Activated T-helper 1 cell treated with Interleukin-2 at 50 U/mL for 16 hours (primary cell): ENCODE results near the gene CACNA1C.

Source experiments
- DNase-seq: peaks from one replicate; pipeline ENCODE4 v3.0.0-alpha.2; 2020; ENCODE audit warnings: low read depth

CACNA1C gene

DNA sequence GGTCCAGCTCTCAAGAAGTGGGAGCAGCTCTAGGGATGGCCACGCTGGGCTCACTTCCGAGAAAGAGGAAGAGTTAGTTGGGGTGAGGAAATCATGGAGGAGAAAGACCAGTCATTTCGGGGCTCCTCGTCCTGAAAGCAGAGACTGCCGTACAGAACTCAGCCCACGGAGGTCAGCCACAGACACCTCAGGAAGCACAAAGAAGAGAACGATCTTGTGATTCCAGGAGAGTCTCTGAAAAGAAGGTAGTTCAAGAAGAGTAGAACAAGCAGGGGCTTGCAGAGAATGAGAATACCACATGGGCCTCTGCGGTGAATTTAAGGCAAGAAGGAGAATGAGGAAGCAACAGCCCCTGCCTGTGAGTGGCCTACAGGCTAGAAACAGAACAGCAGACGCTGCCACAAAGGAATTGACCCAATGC, 311.9 kb downstream of the CACNA1C start:
- no peak for DNase-seq

DNA sequence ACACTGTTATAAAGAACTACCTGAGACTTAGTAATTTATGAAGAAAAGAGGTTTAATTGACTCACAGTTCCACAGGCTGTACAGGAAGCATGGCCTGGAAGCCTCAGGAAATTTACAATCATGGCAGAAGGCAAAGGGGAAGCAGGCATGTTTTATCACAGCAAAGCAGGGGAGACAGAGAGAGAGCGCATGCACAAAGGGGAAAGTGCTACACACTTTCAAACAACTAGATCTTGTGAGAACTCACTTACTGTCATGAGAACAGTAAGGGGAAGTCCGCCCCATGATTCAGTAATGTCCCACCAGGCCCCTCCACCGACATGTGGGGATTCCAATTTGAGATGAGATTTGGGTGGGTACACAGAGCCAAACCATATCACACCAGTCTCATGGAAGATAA, 313.9 kb downstream of the CACNA1C start:
- no peak for DNase-seq

DNA sequence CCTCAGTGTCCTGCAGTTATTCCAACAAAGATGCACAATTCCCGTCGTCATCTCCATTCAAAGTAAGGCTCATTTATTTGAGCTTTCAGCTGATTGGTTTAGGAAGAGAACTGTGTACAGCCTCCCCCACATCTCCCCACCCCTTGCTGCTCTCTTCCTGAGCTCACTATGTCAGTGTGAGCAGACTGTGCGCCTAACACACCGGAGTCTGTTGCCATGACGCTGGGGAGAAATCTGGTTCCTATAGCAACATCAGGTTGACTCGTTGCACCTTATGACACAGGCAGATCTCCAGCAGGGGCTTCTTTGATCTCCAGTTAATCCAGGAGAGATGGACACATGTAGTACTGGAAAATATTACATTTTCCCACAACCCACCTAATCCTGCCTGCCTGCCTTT, 319.4 kb downstream of the CACNA1C start:
- no peak for DNase-seq

DNA sequence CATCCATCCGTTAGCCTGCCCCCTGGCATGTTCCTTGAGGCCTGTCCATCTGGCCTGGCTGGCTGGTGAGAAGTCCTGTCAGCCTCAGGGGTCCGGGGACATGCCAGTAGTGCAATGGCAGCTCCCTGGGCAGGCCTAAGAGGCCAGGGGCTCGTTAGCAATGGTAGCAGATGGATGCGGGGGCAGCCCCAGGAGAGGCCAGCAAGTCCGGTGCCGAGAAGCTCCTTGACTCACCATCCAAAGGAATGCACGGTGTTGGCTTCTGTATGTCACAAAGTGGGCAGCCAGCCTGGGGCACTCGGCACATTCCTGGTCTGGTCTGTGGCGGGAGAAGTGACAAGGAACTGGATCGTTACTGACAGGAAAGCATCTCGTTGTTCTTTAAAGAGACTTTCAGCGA, 319.9 kb downstream of the CACNA1C start:
- no peak for DNase-seq

DNA sequence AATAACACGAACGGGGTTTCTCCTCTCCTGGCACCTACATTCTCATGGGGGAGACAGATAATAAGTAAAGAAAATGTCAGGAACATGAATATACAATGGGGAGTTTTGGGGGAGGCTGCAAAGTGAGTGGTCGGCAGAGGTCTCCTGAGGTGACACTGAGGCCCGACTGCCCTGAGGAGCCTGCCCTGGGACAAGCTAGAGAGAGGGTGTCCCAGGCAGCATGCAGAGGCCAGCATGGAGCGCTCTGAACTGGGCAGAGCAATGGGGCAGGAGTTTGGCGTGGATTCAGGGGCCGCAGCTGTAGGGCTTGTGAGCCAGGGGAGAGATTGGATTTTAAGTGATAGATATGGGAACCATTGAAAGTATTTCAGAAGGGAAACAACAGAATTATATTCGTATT, 320.5 kb downstream of the CACNA1C start:
- no peak for DNase-seq

DNA sequence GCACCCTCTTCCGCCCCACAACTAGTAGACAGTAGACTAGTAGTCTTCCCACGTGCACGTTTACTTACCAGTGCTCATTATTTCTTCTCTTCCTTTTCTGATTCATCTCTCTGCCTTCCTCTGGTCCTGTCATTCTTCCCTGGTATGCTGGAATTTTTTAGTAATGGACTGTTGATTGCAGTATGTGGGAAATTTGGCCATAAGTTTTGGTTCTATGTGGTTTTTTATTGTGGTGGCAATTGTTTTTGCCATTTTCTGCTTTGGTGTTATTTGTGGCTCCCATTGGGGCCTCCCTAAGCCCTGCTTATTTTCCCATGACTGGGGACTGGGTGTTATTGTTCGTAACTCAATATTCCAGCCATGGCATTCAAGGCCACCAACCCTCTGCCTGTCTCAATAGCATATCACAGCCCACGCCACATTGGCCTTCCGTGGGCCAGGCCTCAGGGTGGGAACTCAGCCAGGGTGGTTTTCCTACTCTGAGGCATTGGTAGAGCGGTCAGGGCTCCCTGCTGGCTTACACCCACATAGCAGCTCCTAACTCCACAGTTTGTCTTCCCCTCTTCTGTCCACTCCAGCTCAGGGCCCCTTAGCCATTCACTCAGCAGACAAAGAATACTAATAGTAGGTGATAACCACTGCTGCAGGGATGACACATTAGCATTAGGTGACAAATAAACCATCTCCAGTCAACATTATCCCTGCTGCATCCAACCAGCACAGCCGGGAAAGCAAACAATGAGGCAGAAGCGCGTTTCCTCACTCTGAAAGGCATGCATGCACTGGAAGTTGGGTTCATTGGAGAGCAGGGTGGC, 321.5 kb downstream of the CACNA1C start:
- DNase-seq, result no peak

DNA sequence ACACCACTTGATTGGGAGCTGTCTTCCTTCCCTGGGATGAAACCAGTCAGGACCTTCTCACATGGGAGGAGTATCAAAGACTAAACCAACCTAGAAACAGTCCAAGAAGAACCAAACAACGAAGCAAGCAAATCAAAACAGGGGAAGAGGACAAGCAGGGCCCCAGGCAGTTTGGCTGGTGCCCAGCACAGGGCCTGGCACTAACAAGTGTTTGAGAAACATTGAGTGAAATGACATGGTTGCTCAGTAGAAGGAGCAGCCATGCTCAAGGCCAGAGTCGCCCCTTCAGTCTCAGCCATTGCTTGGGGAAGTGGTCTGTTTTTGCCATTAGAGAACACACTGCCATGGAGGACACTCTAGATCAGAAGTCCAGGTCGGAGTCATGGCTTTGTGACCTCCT, 323.1 kb downstream of the CACNA1C start:
- DNase-seq, result no peak

DNA sequence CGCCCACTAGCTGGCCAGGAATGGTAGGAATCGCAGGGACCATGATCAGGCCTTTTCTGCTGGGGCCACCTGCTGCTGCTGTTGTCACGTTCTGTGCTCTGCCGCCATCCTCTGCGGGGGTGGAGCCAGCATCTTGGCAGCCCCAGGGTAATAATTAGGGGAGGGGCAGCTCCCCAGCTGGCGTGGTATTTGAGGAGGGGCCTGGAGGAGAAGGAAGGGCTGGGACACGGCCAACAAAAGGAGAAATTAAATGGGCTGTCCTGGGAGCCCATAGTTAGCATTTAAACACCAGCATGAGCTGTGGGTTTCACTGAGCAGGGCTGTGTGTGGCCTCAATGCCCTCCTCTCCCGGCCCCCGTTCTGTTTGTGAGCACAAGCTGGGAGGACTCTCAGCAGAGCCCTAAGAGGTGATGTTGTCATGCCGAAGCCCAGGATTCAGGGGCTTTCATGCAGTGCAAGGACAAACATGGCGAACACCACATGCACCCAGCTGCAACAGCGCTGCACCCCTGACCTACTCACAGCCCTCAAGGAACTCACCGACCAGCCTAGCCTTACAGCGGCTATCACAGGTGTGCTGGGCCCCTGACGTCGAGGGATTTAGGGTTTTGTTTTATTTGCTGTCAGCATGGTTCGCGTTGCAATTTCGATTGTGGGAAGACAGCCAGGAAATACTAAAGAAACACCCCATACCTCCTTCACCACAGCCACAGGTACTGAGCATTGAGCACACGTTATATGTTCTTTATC, 324.3 kb downstream of the CACNA1C start:
- no peak for DNase-seq

DNA sequence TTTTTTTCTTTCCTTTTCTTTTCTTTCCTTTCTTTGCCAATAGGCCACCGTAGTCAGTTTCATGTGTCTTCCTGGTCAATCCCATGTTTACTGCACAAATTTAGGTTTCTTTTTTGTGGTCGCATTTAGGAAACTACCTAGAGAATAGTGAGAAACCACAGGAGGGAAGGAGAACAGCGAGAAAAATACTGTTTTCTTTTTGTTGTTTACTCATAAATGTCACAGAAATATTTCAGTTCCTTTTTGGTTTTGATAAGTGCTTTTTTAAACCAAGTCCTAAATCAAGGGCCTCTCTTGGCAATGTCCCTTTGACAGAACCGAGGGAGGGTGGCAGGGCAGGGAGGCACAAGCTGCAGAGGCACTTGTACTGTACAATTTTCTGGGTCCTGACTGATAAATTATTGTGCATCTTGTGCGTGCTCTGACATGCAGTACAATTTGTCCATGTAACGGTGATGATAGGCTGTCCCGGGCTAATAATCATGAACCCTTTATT, 326.1 kb downstream of the CACNA1C start:
- no peak for DNase-seq

DNA sequence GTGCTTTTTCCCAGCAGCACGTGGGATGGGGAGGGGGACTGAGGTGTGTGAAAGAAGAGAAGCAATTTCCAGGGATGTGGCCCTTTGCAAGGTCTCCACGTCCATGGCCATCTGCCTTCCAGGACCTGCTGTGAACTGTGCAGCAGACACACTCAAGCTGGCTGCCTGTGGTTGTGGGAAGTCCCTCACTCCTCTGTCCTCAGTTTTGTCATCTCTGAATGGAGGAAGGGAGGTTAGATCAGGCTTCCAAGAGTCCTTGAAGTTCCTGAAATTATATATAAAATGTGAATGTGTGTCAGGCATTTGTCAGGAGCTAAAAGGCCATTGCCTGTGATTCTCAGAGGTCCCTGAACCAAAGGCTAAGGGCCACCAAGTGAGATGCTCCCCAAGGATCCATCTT, 328.2 kb downstream of the CACNA1C start:
- DNase-seq, result no peak

DNA sequence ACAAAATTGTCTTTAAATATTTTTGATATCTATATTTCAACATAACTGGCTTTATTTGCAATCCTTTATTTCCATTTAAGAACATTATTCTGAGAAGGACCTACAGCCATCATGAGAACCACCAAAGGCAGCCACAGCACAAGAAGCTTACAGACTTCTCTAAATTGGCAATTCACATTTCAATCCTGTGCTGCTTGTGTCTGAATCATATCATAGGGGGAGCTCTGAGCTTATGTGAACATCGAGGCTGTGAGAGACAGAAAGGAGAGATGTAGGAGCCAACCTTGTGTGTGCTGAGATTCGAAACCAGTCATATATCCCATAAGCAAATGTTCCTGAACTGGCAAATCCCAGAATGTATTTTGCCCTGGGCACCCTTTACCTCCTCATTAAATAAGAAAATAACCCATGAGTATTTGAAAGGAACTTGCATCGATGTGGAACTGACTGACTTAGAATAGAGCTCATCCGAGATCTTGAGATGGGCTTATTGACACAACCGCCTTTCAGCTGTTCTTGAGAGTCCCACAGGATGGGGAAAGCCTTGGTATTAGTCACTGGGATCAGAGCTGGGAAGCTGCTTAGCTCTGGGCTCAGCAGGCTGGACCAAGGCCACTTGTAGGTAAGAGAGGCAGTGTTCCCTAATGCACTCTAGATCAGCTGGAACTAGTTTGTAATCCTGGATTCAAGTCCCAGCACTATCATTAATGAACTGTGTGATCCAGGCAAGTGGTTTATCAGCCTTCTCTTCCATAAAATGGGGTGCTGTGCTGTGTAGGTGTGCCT, 329.8 kb downstream of the CACNA1C start:
- no peak for DNase-seq

DNA sequence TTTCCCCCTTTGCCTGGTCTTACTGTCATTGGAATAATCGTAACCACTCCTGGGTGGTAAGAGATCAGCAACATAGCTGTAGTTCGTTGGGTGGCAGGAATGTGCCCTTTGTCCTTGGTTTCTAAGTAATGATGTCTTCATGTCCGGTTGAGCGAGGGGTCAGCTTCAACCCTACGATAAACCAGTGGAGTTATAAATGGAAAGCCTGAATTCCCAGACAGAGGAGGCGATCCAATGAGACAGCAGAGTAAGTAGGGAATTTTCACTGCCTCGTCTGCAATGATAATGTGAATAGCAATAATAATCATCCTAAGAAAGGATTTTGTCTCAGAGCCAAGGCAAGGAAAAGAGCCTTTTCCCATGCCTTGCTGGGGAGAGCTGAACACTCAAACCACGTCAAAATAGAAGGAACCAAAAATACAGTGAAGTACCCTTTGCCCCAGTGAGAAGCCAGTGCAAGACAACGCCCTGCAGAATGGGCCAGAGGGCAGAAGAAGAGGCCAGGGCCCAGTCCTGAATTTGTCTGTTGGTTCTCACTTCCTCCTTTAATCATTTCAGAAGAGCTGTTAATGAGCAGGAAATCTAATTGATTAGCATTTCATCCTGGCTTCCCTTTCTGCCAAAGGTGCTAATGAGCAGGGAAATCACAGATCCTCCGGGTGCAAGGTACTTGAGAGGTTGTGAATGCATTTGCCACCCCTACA, 330.7 kb downstream of the CACNA1C start:
- DNase-seq, result no peak

DNA sequence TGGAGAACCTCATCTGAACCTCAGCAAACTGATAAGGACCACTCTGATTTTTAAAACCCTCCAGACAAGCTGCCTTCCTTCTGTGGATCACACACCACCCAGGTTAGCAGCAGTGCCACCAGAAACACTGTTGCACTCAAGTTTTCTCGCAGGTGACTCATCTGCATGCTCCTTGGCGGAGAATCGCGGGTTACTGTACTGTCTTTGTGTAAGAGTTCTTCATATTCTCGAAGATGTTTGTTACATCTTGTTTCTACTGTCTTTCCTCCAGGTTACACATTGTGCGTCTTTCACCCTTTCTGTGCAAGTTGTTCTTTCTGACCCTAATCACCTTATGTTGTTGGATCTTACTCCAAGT, 331.2 kb downstream of the CACNA1C start:
- DNase-seq, result no peak

DNA sequence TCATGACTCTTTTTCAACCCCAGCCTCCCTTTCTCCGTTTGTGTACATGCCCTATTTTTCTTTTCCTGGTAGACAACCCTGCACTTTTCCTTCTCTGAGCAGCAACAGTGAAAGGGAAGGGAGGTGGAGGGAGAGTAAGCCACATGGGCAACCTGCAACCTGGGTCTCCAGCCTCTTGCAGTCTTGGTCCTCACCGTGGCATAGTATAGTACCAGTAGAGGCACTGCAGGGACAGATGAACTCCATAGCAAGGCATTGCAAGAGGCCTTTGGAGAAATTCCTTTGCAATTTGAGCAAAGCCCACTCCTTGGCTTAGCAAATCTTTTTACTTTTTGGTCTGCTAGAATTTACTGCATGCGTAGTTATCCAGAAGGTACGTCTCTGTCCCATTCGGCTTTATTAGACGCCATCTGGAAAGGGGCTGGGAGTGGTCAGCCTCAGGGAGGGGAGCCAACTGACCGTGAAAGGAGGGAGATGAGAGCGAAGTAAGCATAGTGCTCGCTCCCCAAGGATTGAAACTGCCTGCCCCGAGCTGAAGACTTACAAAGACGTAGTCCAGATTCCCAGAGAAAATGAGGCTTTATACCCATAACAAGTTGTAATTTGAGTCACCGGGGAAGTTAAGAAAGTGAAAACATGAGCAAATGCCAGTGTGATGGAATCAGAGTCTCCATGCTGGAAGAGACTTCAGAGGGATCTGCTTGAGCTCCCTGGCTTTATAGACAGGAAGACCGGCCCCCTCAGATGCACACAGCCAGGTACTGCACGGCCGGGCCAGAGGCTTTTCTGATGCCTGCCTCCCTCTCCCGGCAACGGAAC, 332.0 kb downstream of the CACNA1C start:
- no peak for DNase-seq

DNA sequence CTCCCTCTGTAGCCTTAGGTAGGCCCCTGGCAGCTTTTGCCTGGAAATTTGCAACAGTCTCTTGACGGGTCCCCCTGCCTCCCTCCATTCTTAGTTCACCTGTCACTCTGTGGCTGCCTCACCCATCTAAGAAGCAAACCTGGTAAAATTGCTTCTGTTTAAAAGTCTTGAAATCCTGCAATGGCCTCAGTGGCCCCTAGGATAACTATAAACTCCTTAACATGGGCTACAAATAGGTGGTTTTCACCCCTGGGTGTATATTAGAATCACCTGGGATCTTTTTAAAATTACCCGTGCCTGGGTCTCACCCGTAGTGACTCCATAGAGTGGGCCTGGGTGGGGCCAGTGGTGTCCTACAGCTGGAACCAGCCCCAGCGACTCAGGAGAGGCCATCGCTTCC, 332.7 kb downstream of the CACNA1C start:
- no peak for DNase-seq

DNA sequence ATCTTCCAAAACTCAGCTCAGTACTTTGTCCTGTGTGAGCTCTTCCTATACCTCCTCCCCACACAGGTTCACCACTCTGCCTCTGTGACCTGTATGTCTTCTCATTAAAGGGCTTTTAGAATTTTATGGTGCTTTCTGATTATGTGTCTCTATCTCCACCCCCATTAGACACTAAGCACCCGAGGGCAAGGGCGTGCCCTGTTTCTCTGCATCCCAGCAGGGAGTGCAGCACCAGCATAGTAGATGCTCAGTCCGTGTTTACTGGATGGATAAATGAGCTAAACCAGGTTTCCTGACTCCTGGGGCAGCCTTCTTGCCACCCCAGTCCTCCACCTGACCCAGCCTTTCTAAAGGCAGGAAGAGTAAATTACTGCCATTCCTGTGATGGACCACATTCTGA, 333.8 kb downstream of the CACNA1C start:
- DNase-seq, result no peak

DNA sequence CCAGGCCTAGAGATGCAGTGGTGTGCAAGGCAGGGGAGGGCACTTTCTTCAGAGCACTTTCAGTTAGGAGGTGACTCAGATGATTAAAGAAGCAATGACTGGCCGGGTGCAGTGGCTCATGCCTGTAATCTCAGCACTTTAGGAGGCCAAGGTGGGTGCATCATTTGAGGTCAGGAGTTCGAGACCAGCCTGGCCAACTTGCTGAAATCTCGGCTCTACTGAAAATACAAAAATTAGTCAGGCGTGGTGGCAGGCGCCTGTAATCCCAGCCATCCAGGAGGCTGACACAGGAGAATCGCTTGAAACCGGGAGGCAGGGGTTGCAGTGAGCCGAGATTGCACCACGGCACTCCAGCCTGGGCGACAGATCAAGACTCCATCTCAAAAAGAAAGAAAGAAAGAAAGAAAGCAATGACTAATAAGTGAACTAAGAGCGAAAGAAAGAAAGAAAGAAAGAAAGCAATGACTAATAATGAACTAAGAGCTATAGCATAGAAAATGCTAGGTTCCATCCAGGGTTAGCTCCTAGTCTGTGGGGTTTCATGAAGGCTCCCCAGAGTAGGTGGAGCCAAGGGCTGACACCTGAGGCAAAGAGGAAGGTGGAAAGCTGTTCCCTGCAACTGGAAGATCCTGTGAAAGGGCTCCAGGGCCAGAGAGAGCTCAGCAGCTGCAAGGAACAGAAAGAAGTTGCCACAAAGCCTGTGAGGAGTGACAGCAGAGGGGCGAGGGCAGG, 334.5 kb downstream of the CACNA1C start:
- no peak for DNase-seq

DNA sequence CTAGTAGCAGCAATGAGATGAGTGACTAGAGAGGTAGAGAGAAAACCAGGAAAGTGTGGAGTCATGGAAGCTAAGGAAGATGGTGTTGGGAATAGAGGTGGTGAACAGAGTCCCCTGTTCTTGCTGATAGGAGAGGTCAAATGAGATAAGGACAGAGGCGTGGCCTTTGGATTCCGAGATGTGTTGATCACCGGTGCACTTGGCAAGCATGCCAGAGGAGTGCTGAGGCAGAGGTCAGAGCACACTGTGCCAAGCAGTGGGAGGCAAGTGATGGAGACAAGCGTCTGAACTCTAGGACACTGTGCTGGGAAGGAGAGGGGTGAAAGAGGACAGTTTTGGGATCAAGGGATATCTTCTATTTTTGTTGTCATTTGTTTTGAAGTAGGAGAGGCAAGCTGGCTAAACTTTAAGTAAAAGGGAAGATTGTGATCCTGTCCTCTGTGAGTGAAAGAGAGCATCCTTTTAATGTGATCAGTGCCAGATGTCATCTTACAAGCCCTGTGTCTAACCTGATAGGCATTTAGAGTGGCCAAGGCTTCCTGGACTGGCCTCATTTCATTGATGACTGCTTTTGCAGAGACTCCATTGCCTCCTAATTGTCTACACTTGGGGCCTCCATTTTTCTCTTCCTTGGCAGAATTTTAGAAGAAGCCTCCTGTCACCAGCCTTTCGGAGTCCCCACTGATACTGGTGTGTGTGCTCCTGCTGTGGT, 336.4 kb downstream of the CACNA1C start:
- DNase-seq, result no peak

DNA sequence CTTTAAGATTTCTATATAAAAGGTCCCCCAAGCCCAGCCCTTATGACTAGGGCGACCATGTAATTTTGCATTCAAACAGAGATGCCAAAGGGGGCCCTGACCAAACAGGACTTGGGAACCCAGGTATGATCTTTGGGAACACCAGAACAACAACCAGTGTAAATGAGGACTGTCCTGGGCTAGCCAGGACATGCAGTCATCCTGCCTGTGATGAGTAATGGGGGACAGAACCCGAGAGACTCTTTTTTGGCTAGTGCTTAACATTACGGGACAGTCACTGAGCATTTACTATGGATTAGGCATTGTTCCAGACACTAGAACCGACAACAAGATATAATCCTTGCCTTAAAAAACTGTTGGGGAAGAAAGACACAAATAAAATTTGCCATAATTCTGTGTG, 337.3 kb downstream of the CACNA1C start:
- DNase-seq, result no peak

DNA sequence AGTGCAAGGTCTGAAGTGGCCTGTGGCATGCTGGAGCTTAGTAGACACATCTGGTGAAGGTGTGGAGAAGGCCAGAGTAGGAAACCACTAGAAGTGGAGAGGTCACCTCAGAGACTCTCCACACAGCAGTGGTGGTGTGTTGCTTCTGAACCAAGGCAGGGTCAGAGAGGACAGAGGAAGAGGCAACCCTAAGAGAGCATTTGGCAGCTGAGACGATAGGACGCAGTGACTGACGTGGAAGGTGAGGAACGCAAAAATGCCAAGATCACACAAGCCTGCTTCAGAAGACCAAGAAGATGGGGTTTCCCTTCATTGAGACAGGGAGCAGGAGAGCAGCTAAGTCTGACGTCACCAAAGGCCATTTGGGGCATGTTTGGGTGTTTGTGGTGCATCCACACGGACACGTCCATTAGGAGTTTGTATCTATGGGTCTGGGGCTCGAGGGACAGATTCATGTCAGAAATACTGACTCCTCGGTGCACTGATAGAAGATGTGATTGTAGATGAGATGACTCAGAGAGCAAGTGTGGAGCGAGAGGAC, 338.1 kb downstream of the CACNA1C start:
- no peak for DNase-seq
